ENCODE results near the gene ST6GALNAC3.

- TF ChIP-seq, protein P1, sequence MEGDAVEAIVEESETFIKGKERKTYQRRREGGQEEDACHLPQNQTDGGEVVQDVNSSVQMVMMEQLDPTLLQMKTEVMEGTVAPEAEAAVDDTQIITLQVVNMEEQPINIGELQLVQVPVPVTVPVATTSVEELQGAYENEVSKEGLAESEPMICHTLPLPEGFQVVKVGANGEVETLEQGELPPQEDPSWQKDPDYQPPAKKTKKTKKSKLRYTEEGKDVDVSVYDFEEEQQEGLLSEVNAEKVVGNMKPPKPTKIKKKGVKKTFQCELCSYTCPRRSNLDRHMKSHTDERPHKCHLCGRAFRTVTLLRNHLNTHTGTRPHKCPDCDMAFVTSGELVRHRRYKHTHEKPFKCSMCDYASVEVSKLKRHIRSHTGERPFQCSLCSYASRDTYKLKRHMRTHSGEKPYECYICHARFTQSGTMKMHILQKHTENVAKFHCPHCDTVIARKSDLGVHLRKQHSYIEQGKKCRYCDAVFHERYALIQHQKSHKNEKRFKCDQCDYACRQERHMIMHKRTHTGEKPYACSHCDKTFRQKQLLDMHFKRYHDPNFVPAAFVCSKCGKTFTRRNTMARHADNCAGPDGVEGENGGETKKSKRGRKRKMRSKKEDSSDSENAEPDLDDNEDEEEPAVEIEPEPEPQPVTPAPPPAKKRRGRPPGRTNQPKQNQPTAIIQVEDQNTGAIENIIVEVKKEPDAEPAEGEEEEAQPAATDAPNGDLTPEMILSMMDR (IDR thresholded peaks at IDR 0.05) = no peak
- TF ChIP-seq POLR2A (IDR thresholded peaks at IDR 0.05) = no peak
These were observed 179.8 kb downstream of the ST6GALNAC3 start for GRCh38 chr1:76254104-76255030.

Data from testis (tissue), 2 donors.